NCI-H526 treated with DMSO at 0.1 percent for 48 hours (cell line): Measurements from ENCODE around the gene ASB7.
"Not testable (repeated sequence)": the region's sequence is repeated elsewhere in the genome, so short reads cannot be mapped to it uniquely, and the experiment has no call there.

ENCODE experiments used
- DNase-seq: peaks from one replicate; lab custom pipeline; 2025; lab: John Stamatoyannopoulos, UW

Gene ASB7, protein sequence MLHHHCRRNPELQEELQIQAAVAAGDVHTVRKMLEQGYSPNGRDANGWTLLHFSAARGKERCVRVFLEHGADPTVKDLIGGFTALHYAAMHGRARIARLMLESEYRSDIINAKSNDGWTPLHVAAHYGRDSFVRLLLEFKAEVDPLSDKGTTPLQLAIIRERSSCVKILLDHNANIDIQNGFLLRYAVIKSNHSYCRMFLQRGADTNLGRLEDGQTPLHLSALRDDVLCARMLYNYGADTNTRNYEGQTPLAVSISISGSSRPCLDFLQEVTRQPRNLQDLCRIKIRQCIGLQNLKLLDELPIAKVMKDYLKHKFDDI

DNA sequence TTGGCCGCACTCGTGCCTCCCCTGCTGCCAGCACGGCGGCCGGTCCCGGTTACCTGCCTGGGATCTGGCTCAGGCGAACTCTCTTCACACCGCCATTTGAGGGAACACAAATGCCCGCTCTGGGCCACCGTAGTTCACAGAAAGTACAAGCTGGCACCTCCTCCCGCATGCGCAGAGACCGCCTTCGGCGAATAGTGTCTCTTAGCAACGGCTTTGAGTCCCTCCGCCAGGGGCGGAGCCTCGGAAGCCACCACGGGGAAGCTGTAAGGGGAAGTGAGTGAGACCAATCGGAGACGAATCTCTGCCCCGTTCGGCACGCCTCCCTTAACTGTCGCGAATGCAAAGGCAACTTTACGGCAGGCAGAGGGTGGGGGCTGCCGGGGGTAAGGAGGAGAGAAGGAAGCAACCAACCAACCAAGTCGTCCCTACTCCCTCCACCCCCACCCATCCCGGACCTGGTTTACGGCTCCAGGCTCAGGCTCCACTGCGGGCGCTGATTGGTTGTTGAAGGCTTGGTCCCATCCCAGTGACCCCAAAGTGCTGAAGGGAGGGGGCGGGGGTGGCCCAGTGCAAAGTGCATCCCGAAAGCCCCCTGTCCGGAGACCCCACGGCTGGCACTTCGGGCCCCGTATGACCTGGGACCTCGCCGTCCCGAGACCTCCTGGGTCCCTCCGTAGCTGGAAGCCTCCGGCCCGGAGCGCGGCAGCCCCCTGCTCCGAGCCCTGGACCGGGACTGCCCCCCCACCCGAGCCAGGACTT, at the start of gene ASB7, which contains the start of gene LINS1:
Gene ASB7 (plus strand): TSS at position 526 of the 759 bp plus-strand sequence. CDS start 9,628 bp downstream, outside the sequence.
Gene LINS1 (minus strand): TSS at position 121 of the 759 bp plus-strand sequence. CDS start 21,342 bp downstream, outside the sequence.
- peak; percentile 98 for DNase-seq

- DNase-seq: no peak
These were observed 48.9 kb upstream of the ASB7 start for GRCh38 chr15:100553468-100553867.

- no peak for DNase-seq
These were observed 43.6 kb upstream of the ASB7 start for GRCh38 chr15:100558771-100559254.

DNA sequence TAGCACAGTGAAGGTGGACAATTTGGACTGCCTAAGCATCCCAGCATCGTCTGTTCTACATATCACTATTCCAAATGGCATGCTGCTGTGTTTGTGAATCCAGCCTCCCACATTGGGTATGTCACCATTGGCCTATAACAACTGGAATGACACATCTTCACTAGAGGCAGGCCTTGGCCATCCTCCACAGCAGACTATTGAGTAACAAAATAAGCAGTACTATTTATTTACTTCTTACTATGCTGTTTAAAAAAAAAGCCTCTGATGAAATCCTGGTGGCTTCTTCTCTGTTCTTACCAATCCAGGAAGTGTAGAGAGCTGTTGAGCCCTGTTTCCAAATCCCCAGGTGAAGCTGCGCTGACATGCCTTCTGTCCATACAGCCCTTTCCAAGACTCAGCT, 43.1 kb upstream of the ASB7 start:
- DNase-seq: no peak

DNA sequence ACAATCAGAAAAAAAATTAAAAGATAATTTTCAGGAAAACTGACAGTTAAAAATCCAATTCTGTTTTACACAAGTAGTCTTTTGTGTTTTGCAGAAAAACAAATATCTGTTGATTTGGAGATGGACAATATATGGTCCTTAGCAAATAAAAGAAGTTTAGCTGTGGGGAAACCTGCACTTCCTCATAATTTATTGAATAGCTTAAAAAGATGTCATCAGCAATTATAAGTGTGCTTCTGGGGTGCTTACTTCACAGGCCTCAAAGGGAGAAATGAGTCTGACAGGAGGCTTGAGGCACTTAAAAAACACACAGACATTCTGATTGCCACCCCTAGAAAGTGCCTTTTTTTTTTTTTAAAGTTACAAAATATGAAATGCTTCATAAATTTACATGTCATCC, 42.1 kb upstream of the ASB7 start:
- no peak for DNase-seq

DNA sequence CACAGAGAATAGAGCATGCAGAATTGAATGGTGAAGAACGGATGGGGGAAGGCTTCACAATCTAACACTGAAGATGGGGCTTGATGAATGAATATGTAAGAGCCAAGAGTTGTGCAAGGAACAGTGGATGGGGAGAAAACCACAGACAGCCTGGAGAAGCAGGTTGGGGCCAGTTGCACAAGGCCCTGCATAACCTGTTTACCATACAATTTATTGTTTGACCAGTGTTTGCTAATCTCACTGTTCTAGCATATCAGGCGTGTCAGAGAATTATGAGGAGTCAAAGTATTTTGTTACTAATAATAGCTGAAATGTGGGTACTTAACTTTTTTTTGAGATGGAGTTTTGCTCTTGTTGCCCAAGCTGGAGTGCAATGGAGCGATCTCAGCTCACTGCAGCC, 36.8 kb upstream of the ASB7 start:
- no peak for DNase-seq

GRCh38 chr15:100566850-100567628, 35.4 kb upstream of the ASB7 start:
- DNase-seq: no peak

DNA sequence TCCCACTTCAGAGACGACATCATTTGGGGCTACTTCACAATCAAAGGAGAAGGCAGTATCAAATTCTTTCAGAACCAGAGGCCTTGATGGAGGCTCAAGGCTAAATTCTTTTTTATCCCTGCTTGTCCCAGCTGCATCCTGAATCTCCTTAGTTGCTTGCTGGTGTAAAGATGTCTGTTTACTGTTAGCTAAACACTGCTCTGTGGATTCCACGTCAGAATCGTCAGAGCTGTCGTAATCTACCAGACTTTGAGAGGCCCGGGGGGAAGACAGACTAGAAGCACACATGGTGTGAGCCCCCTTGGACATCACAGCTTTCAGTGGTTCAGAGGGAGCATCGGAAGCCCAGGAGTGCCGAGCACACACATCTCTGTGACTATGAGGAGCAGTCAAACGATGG, 33.0 kb upstream of the ASB7 start:
- DNase-seq: no peak

DNA sequence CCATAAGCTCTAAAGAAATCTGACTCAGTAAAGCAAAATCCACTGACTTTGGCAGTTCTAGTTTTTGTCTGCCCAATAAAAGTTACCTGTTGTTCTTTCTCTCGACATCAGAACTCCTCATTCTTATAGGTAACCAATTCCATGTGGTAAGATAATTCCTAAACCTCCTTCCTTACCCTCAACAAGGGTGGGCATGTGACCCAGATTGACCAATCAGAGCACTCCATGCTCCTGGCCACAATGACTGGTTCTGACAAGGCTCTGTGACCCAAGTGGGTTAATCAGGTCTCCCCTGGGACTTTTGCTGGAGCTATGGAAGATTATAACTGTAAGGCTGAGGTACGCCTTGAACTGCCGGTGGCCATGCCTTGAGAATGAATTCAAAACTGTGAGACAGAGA, 32.1 kb upstream of the ASB7 start:
- DNase-seq: no peak

GRCh38 chr15:100570735-100571313, 31.6 kb upstream of the ASB7 start:
- DNase-seq: no peak

- DNase-seq: no peak
These were observed 30.7 kb upstream of the ASB7 start for GRCh38 chr15:100571592-100572167.

- no peak for DNase-seq
These were observed 29.9 kb upstream of the ASB7 start for GRCh38 chr15:100572362-100572983.

DNA sequence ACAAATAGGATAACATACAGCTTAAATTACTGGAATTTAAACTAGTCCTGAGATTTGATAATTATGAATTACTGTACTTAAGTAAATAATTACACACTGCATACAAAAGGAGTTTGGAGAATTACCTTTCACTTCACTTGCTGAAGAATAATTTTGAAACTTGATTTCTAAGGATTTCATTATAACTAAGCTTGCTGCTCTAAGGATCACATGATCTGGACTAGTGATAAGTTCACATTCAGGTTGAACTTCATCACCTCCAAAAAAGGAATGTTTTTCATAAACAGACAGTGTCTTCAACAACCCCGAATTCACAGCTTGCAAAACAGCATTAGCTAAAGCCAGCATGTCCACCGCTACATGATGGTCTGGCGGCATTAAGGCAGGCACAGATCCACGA, 28.9 kb upstream of the ASB7 start:
- DNase-seq: no peak

DNA sequence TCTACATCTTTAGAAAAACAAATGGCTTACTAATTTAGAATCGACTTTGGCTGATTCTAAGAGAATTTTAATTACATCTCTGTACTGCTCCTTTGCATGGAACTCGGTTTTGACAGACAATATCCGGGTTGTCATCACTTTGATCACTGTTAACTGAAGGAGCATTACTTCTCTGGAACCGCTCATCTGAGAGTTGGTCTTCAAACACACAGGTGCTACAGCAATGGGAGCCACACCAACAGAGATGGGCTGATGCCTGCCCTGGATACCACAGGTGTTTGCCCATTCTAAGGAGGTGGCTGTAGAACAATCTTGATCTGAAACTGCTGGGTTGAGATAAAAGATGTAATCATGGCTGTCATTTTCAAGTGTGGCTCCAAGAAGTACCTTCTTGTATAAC, 22.0 kb upstream of the ASB7 start:
- no peak for DNase-seq

GRCh38 chr15:100588638-100589242, 13.6 kb upstream of the ASB7 start:
- no peak for DNase-seq

DNA sequence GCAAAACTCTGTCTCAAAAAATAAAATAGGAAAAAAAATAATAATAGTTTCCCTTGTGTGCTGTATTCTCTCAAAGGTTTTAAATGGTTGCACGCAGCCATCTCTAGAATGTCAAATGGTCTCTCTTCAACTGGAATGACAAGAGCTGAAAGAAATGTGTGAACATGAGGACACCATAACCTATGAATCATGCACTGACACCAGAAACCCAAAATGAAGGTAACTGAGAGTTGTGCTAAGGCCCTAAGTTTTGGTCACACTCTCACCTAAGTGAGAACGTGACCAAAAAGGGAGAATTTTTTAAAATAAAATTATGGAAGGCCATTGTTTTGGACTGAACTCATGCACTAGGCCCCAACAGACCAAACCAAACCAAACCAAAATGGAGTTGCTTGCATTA, 11.2 kb upstream of the ASB7 start:
- DNase-seq: not testable (repeated sequence)

DNA sequence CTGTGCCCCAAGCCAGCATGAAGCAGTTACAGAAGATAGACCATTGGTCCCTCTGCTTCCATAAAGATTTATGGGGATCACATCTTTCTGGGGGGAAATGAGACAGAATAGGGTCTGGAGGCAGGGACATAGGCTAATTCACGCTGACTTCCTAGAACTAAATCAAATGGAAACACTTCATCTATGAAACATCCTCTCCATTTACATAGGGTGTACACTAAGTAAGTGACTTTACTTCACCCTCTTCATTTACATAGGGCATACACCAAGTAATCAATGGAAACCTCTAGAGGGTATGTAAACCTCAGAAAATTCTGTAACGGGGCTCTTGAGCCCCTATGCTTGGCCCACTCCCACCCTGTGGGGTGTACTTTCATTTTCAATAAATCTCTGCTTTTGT, 10.6 kb upstream of the ASB7 start:
- no peak for DNase-seq

GRCh38 chr15:100592898-100593297, 9.5 kb upstream of the ASB7 start:
- no peak for DNase-seq

DNA sequence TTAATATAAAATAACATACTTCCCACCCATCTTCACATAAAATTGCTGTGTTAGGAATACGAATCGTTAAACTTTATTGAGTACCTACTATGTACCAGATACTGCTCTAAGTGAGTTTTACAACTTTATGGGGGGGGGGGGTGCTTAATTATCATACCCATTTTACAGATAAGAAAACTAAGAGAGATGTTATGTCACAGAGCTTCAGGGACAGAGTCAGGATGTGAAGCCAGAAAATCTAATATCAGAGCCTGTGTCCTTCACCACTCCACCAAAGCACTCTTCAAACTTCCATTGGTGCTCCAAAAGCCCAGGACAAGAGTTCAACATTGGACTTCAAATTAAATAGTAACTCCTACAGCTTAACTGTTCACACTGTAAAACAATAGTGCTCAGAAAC, 9.0 kb upstream of the ASB7 start:
- no peak for DNase-seq

GRCh38 chr15:100595964-100596363, 6.4 kb upstream of the ASB7 start:
- no peak for DNase-seq

DNA sequence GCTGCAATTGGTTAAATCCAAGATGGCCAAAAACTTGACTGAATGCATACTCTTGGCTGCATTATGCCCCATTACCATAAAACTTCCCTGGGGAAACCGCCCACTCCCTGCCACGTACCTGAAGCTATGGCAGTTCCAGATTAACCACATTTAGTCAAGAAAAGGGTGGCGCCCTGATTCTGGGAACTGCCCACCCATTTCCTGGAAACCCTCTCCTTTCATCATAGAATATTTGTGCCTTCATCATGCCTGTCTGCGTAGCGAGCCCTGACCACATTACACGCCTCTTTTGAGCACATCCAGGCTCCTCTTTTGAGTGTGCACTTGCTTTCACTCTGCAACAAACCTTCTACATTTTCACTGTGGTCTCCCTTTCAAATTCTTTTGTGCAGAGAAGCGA, 5.6 kb upstream of the ASB7 start:
- no peak for DNase-seq
